Fibroblast of lung (primary cell): Measurements from ENCODE around the gene CFLAR.

ENCODE experiments used
- CTCF ChIP-seq, 2 donors: IDR thresholded peaks in 1 of 2; conservative IDR thresholded peaks in 1 of 2; 1 replicate in 1 of 2; 2 replicates in 1 of 2; pipeline ENCODE4 v1.5.1; 2011 to 2012; ENCODE audit warnings: low read length in 2 of 2, control low read depth in 1 of 2, inconsistent platforms in 1 of 2, low read depth in 1 of 2, mild to moderate bottlenecking in 1 of 2
- EZH2 ChIP-seq: IDR thresholded peaks from 2 replicates; pipeline ENCODE4 v1.5.1; 2012; ENCODE audit warnings: low read length, control low read depth, mild to moderate bottlenecking; ENCODE audit errors: missing control alignments

GRCh38 chr2:201223089-201224073, 107.4 kb downstream of the CFLAR start:
- no peak for TF ChIP-seq CTCF (conservative IDR thresholded peaks at IDR 0.05 in 1 of 2, IDR thresholded peaks at IDR 0.05 in 1 of 2; ENCODE audit: low read depth in 1 of 2, low read length in 2 of 2)
- no peak for TF ChIP-seq EZH2
